D341Med (cell line): ENCODE results near the gene JAG2.

Experiments
- DNase-seq: peaks from one replicate; pipeline ENCODE4 v3.0.0; 2012; ENCODE audit warnings: low spot score

Gene JAG2

DNA sequence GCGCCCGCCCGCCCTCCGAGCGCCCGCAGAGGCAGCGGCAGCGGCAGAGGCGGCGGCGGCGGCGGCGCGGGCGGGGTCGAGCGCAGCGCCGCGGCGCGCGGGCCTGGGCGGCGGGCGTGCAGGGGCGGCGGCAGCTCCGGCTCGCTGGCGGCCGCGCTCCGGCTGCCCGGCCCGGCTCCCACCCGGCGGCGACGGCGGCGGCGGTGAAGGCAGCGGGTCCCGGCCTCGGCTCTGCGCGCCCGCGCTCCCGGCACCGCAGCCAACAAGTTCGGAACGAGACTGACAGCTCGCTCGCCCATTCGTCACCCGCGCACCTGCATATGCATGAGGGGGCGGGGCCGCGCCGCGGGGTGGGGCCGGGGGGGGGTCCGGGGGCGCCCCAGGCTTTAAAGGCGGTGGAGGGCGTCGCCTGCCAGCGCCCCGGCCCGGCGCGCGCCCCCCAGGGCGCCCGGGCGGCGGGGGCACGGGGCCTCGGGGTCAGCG, at the start of gene JAG2:
Gene JAG2, minus strand, starts transcription at position 281 of the 483 bp plus-strand sequence. CDS start 356 bp downstream, outside the sequence.
- peak; percentile 91 for DNase-seq

DNA sequence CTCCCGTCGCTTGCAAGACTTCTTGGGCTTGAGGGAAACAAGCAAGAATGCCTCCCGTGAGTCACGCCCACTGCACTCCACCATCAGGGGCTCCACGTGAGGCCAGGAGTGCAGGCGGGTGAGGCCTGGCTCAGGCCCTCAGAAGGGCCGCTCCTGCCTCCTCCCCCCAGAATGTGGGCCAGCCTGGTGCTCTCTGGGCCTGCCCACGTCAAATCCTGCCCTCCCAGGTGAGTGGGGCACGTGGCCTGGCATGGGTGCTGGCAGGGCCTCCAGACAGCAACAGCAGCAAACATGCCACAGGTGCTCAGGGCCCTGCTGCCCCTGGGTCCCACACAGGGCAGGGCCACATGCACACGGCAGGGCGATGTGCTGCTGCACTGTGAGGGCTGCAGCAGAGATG, 49.2 kb upstream of the JAG2 start:
- DNase-seq, result no peak

DNA sequence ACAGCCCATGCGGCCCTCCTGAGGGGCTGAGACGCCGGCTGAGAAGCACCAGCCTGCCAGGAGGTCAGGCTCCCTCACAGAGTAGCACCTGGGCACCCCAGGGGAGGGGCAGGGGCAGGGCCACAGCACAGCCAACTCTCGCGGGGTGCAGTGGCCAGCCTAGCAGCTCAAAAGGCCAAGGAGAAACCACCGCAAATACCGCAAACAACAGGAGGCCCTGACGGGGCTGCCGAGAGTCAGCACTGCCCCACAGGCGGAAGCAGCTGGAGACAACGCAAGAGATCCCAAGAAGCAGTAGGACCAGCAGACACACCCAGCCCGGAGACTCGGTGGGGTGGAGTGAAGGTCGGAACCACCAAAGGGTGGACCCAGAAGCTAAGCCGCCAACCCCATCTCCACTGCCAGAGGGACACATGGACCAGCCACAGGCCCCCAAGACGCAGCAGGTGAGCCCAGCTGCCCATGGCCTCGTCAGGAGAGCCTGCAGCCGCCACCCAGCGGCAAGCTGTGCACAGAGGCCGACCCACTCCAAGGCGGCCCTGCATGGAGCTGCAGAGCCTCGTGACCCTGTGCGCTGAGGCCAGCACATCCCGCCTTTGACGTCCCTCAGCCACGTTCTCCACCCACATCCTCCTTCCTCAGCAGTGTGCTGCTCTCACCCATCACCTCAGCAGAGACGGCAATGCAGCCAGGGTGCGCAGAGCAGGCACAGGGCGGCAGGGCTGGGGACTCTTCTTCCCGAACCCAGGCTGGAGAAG, 48.1 kb upstream of the JAG2 start:
- DNase-seq, result no peak

DNA sequence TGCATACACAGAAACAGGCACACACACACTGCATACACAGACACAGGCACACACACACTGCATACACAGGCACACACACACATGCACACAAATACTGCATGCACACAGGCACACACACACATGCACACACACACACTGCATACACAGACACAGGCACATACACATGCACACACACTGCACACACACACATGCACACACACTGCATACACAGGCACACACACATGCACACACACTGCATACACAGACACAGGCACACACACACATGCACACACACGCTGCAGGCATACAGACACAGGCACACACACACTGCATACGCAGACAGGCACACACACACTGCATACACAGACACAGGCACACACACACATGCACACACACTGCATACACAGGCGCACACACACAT, 47.0 kb upstream of the JAG2 start:
- no peak for DNase-seq

DNA sequence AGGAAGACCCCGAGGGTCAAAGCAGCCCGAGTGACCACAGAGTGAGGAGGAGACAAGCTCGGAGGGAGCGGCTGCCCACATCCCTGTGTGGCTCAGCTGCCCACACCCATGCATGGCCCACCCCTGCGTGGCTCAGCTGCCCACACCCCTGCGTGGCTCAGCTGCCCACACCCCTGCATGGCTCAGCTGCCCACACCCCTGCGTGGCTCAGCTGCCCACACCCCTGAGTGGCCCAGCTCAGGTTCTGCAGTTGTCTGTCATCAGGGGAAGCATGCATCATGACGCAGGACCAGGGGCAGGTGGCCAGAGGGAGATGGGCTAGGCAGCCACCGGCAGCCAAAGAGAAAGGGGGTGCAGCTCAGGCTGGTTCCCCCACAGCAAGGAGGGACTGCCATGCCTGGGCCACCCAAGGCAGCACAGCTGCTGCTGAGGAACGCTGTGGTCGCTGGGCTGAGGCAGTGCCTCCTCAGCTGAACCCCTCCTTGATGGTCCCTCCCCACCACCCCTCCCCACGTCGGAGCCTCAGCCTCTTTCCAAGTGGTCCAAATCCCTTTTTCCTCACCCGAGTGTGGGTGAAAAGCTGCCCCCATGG, 45.8 kb upstream of the JAG2 start:
- DNase-seq, result no peak

DNA sequence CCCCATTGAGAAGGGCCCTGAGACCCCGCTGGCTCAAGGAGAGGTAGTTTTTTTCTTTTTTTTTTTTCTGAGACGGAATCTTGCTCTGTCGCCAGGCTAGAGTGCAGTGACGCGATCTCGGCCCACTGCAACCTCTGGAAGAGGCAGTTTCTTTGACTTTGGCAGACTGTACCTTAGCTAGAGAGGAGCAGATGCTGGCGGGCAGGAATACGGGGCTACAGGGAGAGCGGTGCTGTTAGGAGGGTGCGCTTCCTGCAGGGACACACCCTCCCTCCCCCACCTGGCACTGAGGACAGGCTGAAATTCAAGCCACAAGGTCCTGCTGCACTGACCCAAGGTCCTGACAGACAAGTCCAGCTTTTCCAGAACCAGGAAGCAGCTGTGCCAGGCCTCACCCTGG, 44.8 kb upstream of the JAG2 start:
- DNase-seq, result no peak

DNA sequence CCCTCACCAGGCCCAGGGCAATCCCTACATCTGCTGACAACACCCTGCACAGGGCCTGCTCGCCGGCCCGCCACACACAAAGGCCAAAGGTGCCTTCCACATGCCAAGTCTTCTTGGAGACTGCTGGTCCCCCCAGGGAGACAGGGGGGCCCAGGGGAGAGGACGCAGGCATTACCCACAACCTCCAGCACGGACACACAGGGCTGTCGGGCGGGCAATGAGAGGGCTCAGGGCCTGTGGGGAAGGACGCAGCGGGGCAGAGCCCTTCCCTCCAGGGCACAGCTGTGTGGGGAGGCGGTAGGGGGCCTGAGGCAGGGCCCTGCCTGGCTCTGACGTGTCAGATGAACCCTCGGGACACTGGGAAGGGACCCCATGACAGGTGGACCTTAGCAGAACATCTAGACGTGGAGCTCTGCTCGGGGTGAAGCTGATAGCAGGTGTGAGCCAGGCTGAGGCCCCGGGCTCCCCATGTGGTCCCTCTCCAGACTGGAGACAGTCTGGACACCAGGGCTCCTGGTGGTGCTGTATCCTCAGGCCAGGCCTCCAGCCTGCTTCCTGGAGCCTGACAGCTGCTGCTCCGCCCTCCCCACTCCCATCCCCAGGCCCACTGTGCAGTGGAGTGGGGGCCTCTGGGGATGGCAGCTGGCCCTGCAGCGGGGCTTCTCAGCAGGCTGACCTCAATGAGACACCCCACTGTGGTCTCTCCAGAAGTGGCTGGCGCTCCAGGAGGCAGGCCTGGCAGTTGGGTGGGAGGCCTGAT, 44.1 kb upstream of the JAG2 start:
- DNase-seq, result no peak

DNA sequence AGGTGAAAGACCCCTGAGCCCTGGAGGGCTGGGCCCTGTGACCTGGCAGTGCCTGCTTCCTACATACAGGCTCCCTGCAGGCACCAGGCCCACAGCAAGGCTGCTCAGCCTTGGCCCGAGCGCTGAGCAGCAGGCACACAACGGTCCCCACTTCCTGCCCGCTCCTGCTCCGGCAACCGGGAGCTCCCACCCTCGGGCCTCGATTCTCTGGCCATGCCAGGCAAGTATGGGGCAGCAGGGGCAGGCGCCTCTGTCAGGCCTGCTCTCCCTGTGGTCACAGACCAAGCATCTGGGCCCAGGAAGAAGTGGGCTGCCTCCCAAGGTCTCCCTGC, 43.1 kb upstream of the JAG2 start:
- no peak for DNase-seq

DNA sequence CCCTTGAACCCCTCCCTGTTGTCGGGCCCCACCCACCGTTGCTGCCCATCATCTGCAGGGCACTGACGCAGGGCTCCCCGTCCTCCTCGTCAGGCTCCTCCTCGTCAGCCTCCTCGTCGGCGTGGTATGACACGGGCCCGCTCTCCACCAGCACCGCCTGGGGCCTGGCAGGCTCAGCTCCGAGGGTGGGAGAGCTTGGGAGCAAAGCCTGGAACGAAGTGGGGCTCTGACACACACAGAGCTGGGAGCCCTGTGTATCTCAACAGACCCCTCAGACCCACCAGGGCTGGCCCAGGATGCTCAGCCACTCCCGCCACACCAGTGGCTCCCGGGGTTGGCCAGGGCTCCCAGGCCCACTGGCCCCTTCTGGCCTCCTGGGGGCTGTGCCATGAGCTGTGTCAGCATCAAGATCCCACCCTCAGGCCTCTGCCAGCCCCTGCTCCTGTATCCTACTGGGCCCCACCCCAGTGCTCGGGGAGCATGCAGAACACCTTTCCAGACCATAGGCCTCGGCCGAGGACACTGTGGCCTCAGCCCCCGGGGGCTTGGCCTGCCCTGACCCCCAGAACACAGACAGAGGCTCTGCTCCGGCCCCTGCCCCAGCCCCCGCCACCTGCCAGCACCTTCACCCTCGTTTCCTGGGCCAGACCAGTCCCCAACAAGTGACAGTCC, 42.6 kb upstream of the JAG2 start:
- DNase-seq, result no peak

DNA sequence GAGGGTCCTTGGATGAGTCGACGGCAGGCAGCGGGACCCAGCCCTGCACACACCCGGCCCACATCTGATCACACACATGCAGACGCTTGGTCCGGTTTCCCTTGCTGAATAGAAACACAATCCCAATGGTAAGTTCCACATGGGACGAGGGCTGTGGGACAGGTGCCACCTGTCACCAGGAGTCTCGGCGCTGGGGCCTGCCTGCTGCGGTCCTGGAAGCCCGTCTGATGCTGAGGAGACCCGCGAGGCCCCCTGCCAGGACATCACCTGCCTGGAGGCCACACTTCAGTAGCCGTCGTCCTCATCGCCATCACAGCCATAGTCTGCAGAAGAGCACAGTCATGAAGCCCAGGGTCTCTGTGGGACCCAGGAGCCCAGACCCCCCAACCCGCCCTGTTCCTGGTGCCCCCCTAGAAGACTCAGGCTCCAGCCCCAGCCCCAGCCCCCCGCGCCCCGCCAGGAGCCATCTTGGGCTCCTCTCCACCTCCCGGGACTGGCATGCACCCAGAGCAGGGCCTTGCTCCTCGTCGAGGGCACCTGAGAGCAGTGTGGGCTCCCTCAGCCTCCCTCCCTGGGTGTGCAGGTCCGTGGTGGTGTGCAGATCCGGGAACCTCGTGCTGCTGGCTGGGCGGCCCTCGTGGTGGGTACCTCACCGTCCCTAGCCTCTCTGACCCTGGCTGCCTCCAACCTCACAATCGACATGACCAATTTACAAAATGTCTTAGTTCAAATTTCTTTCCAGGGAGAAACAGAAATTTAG, 41.9 kb upstream of the JAG2 start:
- no peak for DNase-seq

DNA sequence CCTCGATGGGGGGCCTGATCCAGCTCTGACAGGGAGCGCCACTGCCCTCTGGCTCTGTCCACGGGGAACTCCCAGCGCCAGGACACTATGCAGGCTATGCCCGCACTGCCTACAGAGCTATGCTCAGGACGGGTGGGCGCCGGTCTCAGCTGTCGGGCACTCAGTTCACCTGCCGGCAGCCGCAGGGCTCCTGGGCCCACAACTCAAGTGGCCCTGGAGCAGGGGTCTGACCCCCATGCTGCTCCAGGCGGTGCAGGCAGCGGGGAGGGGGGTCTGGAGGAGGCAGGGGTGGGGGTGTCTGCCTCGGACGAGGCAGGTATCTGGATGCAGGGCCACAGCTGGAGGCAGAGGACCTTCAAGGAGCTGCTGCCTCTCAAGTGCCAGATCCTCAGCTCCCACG, 41.1 kb upstream of the JAG2 start:
- no peak for DNase-seq

DNA sequence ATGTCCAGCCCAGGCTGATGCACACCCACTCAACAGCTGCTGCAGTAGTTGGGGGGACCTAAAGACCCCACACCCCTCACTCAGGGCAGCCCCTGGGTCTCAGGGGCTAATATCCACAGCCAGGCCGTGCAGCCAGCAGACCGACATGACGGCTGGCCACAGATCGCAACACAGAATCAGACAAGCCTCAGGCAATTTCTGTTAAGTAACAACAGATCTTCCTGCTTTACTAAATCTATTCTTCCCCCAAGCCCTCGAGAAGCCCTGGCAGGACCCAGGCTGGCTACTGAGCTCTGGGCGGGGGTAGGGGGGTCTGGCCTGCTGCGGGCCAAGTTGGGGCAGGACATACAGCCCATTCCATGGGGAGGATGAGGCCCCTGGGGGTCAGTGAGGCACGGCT, 40.5 kb upstream of the JAG2 start:
- DNase-seq, result no peak

DNA sequence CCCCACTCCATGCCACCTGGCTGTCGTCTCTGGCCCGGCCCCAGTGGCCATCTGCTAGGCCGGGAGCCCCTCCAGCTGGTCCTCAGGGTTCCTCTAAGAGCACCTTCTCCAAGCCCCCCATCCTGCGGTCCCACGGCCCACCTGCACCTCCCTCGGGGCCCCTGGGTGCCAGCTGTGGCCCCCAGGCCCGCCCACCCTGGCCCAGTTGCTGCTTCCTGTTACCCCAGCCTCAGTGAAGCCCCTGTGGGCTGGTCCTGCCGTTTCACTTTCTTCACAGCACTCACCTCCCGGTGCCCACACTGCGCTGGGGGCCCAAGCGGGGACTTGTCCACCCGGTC, 40.1 kb upstream of the JAG2 start:
- no peak for DNase-seq

DNA sequence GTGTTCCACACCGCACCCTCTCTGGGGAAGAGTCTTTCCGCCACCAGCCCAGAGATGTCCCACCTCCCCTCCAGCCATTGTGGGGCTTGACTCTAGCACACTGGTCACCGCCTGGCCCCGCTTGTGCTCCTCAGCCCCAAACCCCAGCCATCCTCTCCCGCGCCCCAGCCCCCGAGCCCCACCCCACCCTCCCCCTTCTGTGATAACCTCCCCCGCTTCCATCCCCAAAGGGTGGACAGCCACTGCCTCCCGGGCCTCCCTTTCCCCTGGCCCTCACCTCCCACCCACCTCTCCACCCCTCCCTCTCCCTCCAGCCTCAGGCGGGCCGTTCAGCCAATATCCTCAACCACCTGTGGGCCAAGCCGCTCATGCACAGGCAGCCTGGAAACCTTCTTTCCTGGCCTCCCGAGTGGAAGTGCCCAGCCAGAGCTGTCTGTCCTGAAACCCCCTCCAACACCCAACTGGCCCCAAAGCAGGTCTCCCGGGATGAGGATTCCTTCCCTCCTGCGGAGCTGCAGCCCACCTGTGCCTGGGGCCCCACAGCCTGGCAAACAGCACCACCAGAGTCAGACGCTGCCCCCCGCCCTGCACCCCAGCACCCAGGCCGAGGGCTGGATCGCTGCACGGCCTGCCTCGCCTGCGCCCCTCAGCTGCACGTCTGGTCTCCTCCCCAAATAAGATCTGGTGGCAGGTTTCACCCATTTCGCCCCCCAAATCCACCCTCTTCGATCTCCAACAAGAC, 39.6 kb upstream of the JAG2 start:
- DNase-seq, result no peak

DNA sequence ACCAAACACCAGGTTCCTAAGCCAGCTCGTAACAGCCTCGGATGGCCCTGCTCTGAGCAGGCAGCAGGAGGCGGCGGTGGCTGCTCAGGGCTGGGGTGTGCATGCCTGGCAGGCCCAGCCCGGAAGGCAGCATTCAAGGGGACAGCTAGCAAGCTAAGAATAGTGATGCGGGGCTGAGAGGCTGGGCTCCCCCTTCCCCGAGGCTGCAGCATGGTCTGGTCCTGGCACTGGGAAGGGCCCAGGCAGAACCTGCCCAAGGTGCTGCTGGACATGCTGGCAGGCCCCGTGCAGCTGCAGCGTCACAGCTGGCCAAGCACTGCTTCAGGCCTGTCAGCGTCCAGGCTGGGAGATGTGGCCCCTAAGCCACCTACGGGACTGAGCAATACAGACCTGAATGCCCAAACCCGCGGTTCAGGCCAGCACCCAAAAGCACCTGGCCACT, 38.9 kb upstream of the JAG2 start:
- DNase-seq, result no peak

DNA sequence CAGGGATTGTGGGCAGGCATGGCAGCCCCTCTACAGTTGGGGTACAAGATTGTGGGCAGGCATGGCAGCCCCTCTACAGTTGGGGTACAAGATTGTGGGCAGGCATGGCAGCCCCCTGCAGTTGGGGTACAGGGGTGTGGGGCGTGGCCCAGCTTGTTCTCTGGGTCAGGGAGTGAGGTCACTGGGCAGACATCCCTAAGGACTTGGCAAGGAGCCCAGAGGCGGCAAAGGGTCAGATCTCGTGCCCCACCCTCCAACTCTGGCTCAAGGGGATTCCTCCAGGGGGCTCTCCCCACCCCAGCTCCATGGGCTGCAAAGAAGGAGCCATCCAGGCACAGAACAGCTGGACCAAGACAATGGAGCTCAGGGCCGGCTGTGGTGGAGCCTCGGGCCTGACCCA, 38.3 kb upstream of the JAG2 start:
- no peak for DNase-seq

DNA sequence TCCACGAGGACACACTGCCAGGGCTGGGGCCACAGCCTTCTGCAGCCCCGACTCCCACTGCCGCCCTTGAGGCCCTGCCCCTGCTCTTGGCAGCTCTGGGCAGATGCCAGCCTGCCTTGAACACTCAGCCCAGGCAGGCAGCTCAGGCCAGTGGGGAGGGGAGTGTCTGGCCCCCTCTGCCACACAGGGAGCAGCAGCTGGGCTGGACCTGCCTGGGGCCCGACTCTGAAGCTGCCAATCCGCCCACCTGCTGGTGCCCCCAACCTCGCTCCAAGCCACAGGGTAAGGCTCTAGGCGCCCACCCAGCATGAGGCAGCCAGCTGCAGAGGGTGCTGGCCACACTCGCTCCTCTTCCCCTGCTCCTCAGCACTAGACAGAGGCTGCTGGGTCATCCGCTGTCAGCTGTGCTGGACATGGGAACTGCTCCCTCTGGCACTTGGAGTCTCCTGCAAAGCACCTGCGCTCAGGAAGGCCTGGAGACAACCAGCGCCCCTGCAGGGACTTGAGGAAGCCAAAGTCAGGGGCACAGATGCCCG, 37.2 kb upstream of the JAG2 start:
- no peak for DNase-seq

DNA sequence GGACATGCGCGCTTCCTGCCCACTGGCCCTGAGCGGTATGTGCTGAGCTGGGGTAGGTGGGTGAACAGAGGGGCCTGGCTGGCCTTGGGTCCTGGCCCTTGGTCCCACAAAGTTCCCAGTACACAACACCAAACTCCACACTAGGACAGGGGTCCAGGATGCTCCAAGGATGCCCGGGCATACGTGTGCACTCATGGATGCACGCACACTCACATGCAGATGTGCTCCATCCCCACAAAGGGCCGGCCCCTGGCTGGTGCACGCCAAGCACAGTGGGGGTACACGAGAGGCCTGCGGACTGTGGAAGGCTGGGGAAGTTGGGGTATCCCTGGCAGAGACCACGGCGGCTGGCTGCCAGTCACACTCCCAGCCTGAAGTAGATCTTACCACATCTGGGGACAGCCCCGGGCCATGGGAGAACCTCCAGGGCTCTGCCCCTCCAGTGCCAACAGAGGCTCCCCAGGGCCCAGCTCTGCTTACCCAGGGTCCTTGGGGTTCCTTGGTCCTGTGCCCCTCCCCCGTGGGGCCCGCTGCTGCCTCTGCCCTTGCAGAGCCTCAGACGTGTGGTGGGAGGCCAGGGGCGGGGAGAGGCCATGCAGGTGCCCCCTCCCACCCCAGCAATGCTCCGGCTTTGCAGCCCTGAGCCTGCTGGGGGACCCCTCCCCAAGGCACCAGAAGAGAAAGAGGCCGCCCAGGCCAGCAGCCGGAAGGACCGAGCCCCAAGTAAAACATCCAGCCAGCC, 36.5 kb upstream of the JAG2 start:
- DNase-seq, result no peak

DNA sequence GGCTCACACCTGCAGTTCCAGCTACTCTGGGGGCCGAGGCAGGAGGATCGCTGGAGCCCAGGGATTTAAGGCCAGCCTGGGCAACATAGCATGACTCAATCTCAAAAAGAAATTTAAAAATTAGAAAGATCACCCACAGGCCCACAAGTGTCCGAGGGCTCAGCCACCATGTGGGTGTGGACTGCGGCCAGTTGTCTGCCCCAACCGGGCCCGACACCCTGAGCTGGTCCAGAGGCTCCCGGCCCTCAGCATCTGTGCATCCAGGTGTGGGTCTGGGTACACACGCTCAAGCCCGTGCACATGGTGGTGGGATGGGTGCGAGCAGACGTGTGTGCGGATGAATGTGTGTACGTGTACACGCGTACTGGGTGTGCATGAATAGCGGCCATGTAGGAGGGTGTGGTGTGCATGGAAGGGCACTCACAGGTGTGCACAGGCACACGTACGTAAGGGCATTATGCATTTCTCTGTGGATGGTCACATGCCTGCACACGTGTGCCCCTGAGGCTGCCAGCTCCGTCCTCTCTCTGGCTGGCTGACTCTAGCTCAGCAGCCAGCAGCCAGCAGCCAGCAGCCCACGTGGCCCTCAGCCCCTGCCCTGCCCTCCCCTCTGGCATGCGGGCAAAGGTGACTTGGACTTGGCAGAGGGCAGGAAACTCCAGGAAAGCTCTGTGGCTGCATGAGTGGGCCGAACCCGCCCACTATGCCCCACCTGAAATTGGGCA, 35.8 kb upstream of the JAG2 start:
- DNase-seq, result no peak

DNA sequence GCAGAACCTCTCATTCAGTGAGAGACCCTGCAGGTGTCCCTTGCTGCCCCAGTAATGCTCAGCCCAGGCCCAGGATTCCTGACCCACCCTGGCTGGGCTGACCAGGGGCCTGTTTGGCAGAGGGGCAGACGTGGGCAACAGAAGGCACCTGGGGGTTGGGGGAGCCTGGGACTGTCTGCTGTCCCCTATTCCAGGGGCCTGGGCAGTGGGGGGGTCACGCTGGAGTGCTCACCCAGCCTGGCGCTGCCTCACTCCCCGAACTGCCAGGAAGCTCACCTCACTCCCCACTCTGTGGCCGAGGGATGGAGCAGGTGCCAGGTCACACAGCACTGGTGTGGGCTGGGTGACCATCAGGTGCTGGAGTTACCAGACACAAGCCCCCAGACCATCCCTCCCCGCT, 35.1 kb upstream of the JAG2 start:
- DNase-seq, result no peak
